CD4-positive, alpha-beta T cell treated with Interleukin-17A for 1 hour (primary cell): Measurements from ENCODE around the gene DLG1.

ENCODE experiments used
- DNase-seq: peaks from one replicate; pipeline ENCODE4 v3.0.0-alpha.2; 2020

The DLG1 gene

GRCh38 chr3:197312431-197312830 lies 14.0 kb upstream of the DLG1 start:
- DNase-seq, result no peak

DNA sequence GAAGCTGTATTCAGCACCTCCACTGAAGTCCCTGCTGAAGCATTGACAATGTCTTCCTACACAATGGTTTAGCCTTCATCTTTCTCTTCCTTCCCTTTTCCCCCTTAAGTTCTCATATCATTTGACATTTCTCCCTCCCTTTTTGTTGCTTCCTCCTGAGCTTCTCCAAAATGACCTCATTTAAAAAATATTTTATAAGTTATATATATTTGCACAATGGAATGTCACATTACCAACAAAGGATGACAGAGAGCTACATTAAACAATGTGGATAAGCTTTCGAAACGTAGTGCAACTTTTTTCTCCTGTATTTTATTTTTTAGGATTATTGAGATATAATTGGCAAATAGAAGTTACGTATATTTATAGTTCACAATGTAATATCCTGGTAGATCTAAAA lies 13.2 kb upstream of the DLG1 start:
- DNase-seq, result no peak

DNA sequence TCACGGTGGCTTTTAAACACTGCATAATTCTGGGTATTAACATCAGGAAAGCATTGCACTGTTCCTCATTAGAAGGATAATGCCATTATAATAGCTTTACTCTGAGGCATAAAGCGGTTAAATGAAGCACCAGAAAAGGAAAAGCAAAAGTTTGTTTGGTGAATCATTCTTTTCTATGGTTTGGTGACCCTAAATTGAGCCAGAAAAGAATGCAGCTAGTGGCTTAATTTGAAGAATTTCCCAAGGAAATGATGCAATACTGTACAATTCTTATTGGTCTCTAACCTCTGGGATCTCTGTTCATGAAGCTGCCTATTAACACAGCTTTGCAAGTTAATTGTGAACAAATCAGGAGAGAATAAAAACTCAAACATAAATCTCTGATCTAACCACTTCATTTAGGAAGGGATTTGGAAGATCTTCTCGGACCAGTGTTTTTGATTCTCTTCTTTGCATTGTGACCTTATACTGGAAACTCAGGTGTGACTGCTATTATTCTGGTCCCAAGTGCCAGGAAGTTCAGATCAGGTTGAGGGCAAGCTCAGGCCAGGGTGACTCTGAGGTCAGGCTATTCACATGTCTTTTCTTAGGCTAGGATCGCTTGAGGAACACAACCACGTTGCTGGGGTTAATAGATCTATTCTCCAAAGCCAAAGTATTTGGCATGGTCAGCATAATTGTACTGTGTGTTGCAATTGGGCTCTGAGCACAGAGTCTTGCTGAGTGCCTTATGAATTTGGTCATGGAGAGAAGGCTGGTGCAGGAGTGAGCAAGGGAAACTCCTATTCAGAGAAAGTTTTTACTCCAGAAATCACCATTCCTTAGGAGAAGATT lies 11.3 kb upstream of the DLG1 start:
- no peak for DNase-seq

DNA sequence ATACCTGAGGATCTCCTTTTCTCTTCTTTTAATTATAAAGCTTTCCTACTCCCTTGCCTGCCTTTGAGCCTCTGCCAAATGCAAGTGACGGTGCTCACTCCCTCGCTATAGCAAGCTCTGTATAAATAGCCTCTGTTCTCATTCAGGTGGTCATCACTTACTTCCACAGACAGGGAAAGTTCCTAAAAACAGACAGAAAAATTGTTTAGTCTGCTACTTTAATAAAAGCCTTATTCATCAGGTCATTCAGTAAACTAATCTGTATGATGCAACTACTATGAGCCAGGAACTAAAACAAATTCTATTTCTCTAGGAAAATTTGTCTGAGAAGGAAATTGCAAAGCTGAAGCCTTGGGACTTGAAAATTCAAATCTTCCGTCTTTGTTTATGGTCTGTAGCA lies 10.2 kb upstream of the DLG1 start:
- DNase-seq, result no peak

DNA sequence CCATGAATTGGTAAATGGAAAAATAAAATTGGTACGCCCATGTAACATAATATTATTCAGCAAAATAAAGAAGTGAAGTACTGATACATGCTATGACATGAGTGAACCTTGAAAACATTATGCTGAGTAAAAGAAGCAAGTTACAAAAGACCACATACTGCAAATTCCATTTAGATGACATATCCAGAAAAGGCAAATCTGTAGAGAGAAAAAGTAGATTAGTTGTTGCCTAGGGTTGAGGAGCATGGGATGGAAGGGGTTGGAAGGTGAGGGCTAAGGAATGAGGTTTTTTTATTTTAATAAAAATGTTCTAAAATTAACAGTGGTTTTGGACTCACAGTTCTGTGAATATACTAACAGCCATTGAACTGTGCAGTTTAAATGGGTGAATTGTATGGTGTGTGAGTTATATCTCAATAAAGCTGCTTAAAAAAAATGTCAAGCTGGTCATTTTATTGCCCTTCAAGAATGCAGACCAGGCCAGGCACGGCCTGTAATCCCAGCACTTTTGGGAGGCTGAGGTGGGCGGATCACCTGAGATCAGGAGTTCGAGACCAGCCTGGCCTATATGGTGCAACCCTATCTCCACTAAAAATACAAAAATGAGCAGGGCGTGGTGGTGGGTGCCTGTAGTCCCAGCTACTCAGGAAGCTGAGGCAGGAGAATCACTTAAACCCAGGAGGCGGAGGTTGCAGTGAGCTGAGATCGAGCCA lies 8.1 kb upstream of the DLG1 start:
- no peak for DNase-seq

GRCh38 chr3:197305854-197306253 lies 7.4 kb upstream of the DLG1 start:
- peak; percentile 36 for DNase-seq

DNA sequence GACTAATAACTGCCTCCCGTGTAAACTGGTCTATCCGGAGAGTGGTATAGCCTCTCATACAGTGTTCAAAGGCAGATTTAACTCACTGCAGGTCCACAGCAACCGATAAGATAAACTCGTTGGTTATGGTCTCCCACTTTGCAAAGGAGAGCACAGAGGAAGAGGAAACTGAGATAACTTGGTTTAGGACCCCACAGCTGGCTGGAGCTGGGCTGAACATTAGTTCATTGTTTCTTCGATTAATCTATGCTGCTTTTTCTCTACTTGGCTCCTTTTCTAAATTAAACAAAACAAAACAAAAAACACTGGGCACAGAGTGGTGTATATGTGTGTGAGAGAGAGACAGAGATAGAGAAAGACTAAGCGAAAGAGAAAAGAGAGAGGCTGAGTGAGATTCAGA lies 5.0 kb upstream of the DLG1 start:
- no peak for DNase-seq

GRCh38 chr3:197302696-197303341 lies 4.4 kb upstream of the DLG1 start:
- DNase-seq, result no peak

- DNase-seq, result no peak
Measured at GRCh38 chr3:197302033-197302432, 3.6 kb upstream of the DLG1 start.

DNA sequence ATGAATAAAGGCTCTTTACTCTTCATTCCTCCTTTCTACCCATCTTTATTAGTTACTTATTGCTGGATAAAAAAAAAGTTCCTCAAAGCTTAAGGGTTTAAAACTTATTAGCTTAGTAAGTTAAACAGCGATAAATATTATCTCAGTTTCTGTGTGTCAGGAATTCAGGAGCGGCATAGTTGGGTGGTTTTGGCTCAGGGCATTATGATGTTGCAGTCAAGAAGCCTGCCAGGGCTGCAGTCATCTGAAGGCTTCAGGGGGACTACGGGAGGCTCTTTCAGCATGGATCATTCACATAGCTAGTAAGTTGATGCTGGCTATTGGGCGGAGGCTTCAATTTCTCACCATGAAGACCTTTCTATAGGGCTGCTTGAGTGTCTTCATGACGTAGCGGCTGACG lies 1.9 kb upstream of the DLG1 start:
- no peak for DNase-seq

DNA sequence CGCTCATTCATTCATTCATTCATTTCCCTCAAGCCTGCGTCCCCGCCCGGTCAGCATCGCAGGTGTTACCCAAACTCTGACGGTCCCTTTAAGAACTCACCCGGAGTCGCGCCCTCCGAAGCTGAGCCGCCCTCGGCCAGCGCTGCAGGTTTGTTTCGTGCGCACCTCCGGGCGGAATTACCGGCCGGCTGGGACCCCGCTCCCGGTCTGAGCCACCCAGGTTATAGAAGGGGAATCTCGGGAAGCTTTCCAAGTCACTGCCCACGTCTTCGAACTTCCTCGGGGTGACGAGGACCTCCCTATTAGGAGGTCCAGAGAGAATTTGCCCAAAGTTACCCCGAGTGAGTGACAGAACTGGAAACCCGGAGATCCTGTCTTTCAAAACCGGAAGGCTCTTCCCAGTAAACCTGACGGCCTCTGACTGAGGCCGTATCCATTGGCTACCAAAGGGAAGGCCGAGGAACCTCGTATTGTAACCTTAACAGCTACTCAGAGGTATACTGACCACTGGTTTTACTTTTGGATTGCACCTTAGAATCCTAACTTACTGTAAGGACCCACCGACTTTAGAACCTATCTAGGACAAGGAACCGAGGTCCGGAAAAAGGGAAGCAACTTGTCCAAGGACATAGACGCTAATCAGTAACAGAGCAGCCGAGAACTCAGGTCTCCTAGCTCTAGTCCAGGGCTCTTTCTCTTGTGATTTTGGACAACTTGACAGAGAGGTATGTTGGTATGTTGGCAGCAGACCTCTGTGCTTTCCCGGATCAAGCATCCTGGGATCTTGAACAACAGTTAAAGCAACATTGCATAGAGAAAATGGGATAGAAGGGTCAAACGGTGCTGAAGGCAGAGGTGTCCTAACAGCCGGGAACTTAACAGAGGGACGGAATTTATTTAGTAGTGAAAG lies 788 bp upstream of the DLG1 start:
- no peak for DNase-seq

GRCh38 chr3:197297476-197298340 lies 704 bp downstream of the DLG1 start:
- DNase-seq, result peak; percentile 92

DNA sequence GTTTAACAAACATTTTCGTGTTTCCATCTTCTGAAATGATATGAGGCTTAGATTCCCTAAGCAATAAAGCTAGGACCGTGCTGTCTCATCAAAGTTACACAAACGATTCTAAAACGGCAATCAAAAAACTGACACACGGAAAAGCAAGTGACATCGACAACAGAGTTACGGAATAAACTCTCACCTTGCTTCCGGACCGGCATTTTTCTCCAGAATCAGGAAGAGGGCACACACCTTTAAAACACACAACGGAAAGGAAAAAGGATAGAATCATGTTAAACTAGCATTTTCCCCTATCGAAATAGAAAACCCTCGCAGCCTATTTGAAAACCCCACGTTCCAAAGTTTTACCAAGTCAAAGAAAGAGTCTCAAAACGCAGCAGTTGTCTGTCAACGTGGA lies 1.4 kb downstream of the DLG1 start:
- peak; percentile 17 for DNase-seq

DNA sequence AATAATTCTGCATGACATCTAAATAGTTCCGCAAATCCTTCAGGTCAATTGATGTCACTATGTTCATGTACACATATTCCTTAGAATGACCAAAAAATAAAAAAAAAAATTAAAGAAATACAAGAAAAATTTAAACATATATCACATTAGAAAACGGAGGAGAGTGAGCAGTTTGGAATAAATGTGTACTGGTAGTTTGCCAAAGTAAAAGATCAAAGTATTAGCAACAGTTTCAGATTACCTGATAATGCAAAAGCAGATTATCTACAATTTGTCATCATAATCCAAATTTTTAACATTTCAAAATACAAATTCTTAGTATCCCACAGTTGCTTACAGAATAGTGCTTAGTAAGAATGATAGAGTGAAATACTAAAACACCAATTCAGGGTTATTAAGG lies 1.9 kb downstream of the DLG1 start:
- no peak for DNase-seq

DNA sequence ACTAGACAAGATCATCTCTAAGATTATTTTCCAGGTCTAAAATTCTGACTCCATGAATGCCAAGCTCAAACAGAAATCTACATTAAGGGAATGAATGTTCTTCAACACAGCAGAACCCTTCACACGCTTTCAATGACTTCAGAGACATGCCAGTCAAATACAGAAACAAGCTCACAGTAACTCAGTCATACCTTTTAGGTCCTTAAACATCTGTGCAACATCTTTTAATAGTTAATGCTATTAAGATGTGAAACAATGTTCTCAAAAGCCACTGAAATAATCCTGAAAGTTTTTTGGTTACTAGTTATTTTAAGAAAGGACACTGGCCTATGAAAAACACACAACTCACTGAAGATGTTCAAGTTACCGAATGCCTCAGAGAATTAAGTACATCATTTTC lies 2.5 kb downstream of the DLG1 start:
- no peak for DNase-seq

- DNase-seq, result no peak
Measured at GRCh38 chr3:197293605-197294237, 4.7 kb downstream of the DLG1 start.

GRCh38 chr3:197292648-197293047 lies 5.8 kb downstream of the DLG1 start:
- DNase-seq, result no peak

- no peak for DNase-seq
Measured at GRCh38 chr3:197292083-197292646, 6.2 kb downstream of the DLG1 start.

DNA sequence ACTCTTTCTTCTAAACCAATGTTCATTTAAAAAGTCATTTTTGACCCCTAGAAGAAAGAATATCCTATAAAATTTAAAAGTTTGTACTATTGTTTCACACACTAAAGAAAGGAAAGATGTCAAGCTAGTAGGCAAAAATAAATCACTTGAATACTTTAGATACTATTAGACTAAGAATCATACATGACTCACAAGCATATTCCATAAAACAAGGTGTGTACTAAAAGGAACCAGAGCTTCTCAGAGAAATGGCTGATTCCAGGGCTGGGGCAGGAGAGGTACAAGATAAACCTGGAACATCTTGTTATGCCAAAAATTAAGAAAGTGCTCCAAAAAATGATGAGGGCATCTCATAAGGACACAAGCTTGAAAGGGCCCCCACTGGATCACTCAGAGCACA lies 8.7 kb downstream of the DLG1 start:
- DNase-seq, result no peak

GRCh38 chr3:197286678-197287077 lies 11.7 kb downstream of the DLG1 start:
- DNase-seq, result no peak

GRCh38 chr3:197285557-197285956 lies 12.9 kb downstream of the DLG1 start:
- DNase-seq, result no peak
